Left ventricle myocardium superior (tissue), 1 donor: ENCODE results near the gene KCNQ1. TPM values are rescaled to one million over a fixed set of nuclear protein-coding genes. Genes with fewer than 3 reads are reported as not detected.

Source experiments
- ATAC-seq: fragments of 200-7000 bp; cut with Tn5 transposase; one replicate; pipeline ENCODE4 v1.9.1; 2020; ENCODE audit warnings: mild to moderate bottlenecking, moderate library complexity
- DNase-seq: peaks from one replicate; pipeline ENCODE4 v3.0.0-alpha.2; 2020
- intact Hi-C: fragments of 100-400 bp; cut with micrococcal nuclease; formaldehyde crosslinking; loops from one replicate; pipeline ENCODE4 v1.11.0; 2022
- total RNA-seq: library from RNA; stranded (reverse); fragmentation: NEBNext Ultra II Directional; extraction: Animal tissue kit (Norgen Biotek cat#: 25700); gene quantifications from one replicate; pipeline ENCODE4 v1.2.1, GENCODE V29; 2021
- donor health status: DM: no; HTN: yes; CAD: no; lungs with severe emphysema.

The KCNQ1 gene
- total RNA-seq, 1 donor from 2014 or later, result 49.7 TPM

GRCh38 chr11:2465202-2466068 lies 20.6 kb downstream of the KCNQ1 start:
- ATAC-seq (no peak), DNase-seq (no peak)
- intact Hi-C loops, result loop anchor here (10.0 kb wide), 1 partner anchor 49 kb away; no protein-coding TSS in a partner anchor

- no peak for DNase-seq
- ATAC-seq, result no peak
- intact Hi-C loops, result loop anchor here (10.0 kb wide), 1 partner anchor 49 kb away; no protein-coding TSS in a partner anchor
These were observed 21.4 kb downstream of the KCNQ1 start for GRCh38 chr11:2466069-2466801.

DNA sequence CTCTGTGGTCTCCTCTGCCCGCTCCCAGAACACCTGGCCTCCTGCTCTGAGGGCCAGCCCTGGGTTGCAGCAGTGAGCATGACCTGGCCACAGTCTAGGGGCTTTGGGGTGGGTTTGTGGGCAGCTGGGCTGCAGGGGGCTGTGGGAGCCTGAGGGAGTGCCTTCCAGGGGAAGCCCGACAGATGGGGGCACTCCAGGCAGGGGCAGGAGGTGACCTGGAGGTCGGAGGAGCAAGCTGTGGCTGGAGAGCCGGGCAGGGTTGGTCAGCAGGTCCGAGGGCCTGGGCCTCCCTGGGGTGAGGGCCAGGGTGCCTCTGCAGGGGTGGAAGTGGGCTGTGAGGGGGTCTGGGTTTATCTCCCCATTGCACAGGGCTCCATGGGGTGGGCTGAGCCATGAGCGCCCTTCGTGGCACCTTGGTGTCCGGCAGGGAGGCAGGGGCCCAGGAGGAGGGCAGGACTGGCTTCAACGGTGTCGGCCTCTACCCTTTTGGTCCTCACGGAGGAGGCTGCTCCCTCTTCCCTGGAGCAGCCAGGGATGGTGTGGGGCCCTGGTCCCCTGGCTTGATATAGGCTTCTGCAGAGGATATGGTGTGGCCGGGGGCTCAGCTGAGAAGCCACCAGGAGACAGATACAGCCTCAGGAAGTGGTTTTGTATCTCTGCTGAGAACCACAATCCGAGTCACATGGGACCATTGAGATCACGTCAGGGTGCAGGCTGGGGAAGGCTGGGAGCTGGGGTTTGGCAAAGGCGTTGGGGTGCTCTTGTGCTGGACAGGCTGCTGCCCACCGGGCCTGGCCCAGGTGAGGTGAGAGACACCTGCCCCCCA lies 22.3 kb downstream of the KCNQ1 start:
- ATAC-seq, result no peak
- intact Hi-C loops, result loop anchor here (10.0 kb wide), 1 partner anchor 48 kb away; no protein-coding TSS in a partner anchor
- no peak for DNase-seq

- intact Hi-C loops, result loop anchor here (10.0 kb wide), 1 partner anchor 47 kb away; no protein-coding TSS in a partner anchor
- DNase-seq (no peak), ATAC-seq (no peak)
These were observed 22.9 kb downstream of the KCNQ1 start for GRCh38 chr11:2467695-2468055.

- ATAC-seq, result no peak
- DNase-seq, result no peak
- intact Hi-C loops, result loop anchor here (10.0 kb wide), 1 partner anchor 46 kb away; no protein-coding TSS in a partner anchor
These were observed 23.8 kb downstream of the KCNQ1 start for GRCh38 chr11:2468363-2469235.

- intact Hi-C loops, result no loop called here
- DNase-seq (no peak), ATAC-seq (no peak)
These were observed 25.7 kb downstream of the KCNQ1 start for GRCh38 chr11:2470495-2470894.

- ATAC-seq, result no peak
- intact Hi-C loops, result no loop called here
- DNase-seq, result no peak
These were observed 26.4 kb downstream of the KCNQ1 start for GRCh38 chr11:2471048-2471803.

DNA sequence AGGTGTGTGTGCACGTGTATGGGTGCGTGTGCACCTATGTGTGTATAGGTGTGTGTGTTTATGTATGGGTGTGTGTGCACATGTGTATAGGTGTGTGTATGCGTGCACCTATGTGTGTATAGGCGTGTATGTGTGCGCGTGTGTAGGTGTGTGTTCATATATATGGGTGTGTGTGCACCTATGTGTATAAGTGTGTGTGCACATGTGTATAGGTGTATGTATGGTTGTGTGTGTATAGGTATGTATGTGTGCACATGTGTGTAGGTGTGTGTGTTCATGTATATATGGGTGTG lies 26.9 kb downstream of the KCNQ1 start:
- no peak for DNase-seq
- no peak for ATAC-seq
- intact Hi-C loops, result no loop called here

GRCh38 chr11:2472428-2473186 lies 27.8 kb downstream of the KCNQ1 start:
- ATAC-seq, result no peak
- no peak for DNase-seq

DNA sequence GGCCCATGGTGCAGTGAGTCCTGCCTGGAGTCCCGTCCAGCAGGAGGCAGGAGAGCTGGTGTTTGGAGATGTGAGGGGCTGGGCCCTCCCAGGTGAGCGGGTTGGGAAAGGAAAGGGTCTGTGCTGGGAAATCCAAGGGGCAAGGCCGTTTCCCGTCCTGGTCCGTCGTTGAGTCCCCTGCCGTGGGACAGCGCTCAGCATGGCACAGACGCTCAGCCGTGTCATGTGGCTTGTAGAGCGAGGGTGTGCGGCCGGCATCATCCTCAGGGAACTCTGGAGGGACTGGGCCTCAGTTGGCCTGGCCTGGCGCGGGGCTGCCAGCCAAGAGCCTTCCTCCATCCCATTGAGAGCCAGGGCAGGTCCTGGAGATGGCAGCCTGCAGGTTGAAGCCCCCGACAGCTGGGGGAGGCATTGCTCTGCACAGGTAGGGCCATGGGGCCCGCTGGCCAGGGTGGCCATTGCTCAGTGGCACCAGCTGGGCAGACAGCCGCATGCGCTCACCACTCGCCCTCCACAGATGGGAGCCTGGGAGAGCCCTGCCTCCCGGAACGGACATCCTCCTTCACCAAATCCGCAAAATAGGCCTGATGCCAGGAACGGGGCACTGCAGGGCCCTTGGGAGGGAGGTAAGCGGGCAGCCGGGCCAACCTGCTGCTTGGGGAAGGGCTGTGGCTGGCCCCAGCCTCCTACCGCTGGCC lies 28.7 kb downstream of the KCNQ1 start:
- intact Hi-C loops, result no loop called here
- DNase-seq (no peak), ATAC-seq (peak; percentile 53)

More at GRCh38 chr11:2472428-2473186, 27.8 kb downstream of the KCNQ1 start:
- intact Hi-C loops, result no loop called here

- intact Hi-C loops, result no loop called here
- ATAC-seq, result peak; percentile 90
- DNase-seq, result peak; percentile 68
These were observed 29.5 kb downstream of the KCNQ1 start for GRCh38 chr11:2474059-2474901.

DNA sequence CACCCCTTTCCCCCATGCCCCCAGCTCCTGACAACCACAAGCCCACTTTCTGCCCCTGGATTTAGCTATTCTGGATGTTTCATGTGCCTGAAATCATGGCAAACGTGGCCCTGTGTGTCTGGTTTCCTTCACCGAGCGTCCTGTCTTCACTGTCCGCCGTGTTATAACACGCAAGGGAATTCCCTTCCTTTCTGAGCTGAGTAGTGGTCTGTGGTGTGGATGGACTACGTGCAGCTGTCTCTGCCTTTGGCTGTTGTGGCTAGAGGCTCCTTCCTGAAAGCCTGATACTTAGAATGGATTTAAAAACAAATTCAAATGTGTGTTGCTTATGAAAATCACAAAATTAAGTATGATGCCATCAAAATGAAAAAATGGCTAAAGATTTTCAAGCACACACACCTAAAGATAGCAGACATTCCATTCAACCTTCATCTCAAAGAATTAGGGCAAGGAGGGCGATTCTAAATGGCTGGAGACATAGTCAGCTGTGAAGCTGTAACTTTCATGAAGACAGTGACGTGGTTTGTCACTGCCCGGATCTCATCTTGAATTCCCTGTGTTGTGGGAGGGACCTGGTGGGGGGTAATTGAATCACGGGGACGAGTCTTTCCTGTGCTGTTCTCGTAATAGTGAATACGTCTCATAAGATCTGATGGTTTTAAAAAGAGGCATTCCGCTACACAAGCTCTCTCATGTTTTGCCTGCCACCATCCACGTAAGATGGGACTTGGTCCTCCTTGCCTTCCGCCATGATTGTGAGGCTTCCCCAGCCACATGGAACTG lies 30.5 kb downstream of the KCNQ1 start:
- DNase-seq, result no peak
- no peak for ATAC-seq
- intact Hi-C loops, result no loop called here

DNA sequence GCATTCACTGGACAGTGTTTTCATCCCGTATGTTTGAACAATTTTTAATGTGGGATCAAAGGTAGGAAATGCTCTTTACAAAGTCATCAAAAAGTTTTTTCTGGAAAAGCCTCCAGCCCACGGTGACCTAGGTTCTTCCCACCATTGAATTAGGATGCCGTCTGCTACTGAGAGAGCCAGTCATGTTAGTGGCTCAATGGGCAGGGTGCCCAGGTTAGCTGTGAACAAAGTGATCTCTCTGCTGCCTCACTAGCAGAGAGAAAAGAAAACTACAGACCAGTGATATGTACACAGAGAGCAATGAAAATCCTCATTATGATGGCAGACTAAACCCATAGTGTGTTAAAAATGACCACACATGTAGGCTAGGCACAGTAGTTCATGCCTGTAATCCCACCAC lies 32.4 kb downstream of the KCNQ1 start:
- peak; percentile 52 for ATAC-seq
- intact Hi-C loops, result no loop called here

GRCh38 chr11:2477936-2478335 lies 33.1 kb downstream of the KCNQ1 start:
- ATAC-seq, result no peak
- no peak for DNase-seq
- intact Hi-C loops, result no loop called here

More for the DNA sequence above, 32.4 kb downstream of the KCNQ1 start:
- peak; percentile 70 for DNase-seq
